Measurements from ENCODE around the gene PWWP2B. TPM values are rescaled to one million over a fixed set of nuclear protein-coding genes. Genes with fewer than 3 reads are reported as not detected.
"Not testable (repeated sequence)": the region's sequence is repeated elsewhere in the genome, so short reads cannot be mapped to it uniquely, and the experiment has no call there.

Gene PWWP2B
- total and polyA plus RNA-seq, 2 experiments from 2014 or later, result 0.66 to 5.8 TPM

DNA sequence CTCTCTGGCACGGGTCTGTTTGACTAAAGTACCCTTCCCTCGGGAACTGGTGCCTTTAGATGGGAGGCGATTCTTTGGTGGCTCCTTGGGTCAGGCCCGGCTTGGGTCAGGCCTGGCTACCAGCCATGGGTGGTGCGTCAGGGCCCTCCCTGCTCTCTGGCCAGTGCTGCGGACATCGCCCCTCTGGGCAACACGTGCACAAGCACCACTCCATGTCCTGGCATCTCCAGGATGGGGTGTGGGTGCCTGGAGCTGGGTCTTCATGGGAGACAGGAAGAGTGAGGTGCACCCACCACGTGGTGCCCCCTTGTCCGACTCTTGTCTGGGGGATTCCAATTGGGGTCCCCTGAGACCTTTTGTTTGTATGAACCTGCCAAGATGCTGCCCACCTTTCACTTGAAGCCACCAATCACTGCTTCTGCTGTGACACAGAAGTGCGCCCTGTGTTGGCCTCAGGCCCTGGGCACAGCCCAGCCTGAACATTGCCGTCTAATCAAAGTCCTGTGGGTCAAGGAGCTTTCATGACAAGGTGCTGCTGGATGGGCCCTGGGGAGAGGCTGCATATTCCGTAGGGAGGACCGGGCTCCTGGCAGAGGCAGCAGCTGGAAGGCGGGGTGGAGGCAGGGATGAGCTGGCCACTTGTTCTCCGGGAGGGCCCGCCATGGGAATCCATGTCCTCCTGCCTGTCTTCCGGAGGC is 11.1 kb upstream of the PWWP2B start:
- WGBS, 2 experiments (ENCODE audit: low coverage in 1 of 2, low lambda C conversion rate in 2 of 2, missing lambda C conversion rate in 2 of 2), result 79 to 80% methylated on average over 18 of the region's 18 CpGs
- 0 out of 2 replicates have a peak, but pooled peaks cover 4% of the 10 kb centered on the region for H3K4me1 ChIP-seq (ENCODE audit: insufficient read depth)
- H3K4me3 ChIP-seq, result no peak overlapping the region
- no peak overlapping the region for H3K9ac ChIP-seq
- no peaks in the 10 kb centered on the region for H4K20me1 ChIP-seq (ENCODE audit: insufficient read depth)
- no peak overlapping the region for H3K27ac ChIP-seq
- H3K27me3 ChIP-seq (replicated peaks; ENCODE audit: insufficient read depth), result no peaks in the 10 kb centered on the region
- peaks cover 5% of the 10 kb centered on the region; the same call in 1 of the 2 replicates for H3F3A ChIP-seq (ENCODE audit: insufficient read depth)
- no peaks in the 10 kb centered on the region for H3K9me3 ChIP-seq (ENCODE audit: low read depth)
- H3K36me3 ChIP-seq (ENCODE audit: low read depth), result no peaks in the 10 kb centered on the region
- no peak for DNase-seq
- H3K4me2 ChIP-seq (ENCODE audit: unreplicated experiment), result no peak overlapping the region
- H2AFZ ChIP-seq, result no peak overlapping the region
- TF ChIP-seq EZH2 (IDR thresholded peaks at IDR 0.05; ENCODE audit: insufficient read depth, poor library complexity, severe bottlenecking), result no peak
- TF ChIP-seq EZH2phosphoT487 (IDR thresholded peaks at IDR 0.05; ENCODE audit: insufficient read depth, low read depth), result no peak
- no peaks in the 10 kb centered on the region for H3K9me2 ChIP-seq (ENCODE audit: insufficient read depth)
- in situ Hi-C loops (cut with MboI), result no loop called here
- no peaks in the 10 kb centered on the region for H3K79me2 ChIP-seq (ENCODE audit: insufficient read depth)

DNA sequence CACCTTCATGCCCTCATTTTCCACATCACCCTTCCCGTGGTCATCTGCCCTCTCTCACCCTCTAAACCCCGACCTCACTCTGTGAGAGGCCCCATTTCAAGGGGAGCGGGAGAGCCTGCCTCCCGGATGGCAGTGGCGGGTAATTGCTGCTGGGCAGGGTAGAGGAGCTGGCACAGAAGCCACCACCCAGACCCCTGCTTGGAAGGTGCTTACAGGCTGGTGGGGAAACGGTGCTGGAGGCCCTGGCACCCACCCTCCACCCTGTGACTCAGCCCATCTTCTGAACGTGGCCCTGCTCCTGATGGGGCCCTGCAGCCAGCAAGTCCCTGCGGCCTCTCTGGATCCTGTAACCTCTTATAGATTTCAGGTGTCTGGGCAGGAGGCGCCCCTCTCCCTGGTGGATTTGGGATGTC is 10.6 kb upstream of the PWWP2B start:
- Histone ChIP-seq H3F3A (ENCODE audit: insufficient read depth) (peaks cover 5% of the 10 kb centered on the region; the same call in 1 of the 2 replicates), H3K9me2 (ENCODE audit: insufficient read depth) (no peaks in the 10 kb centered on the region), H3K4me1 (ENCODE audit: insufficient read depth) (0 out of 2 replicates have a peak, but pooled peaks cover 4% of the 10 kb centered on the region), H3K36me3 (ENCODE audit: low read depth) (no peaks in the 10 kb centered on the region), H3K27ac (no peak overlapping the region), H3K9me3 (ENCODE audit: low read depth) (no peaks in the 10 kb centered on the region), H3K4me3 (no peak overlapping the region), H3K79me2 (ENCODE audit: insufficient read depth) (no peaks in the 10 kb centered on the region), H4K20me1 (ENCODE audit: insufficient read depth) (no peaks in the 10 kb centered on the region), H3K27me3 (replicated peaks; ENCODE audit: insufficient read depth) (no peaks in the 10 kb centered on the region), H2AFZ (no peak overlapping the region), H3K9ac (no peak overlapping the region), H3K4me2 (ENCODE audit: unreplicated experiment) (no peak overlapping the region)
- TF ChIP-seq EZH2phosphoT487 (IDR thresholded peaks at IDR 0.05; ENCODE audit: insufficient read depth, low read depth), result no peak
- no peak for TF ChIP-seq EZH2 (IDR thresholded peaks at IDR 0.05; ENCODE audit: insufficient read depth, poor library complexity, severe bottlenecking)
- peak; percentile 19 for DNase-seq
- 80 to 81% methylated on average over 9 of the region's 9 CpGs for WGBS, 2 experiments (ENCODE audit: low coverage in 1 of 2, low lambda C conversion rate in 2 of 2, missing lambda C conversion rate in 2 of 2)
- in situ Hi-C loops (cut with MboI), result no loop called here

DNA sequence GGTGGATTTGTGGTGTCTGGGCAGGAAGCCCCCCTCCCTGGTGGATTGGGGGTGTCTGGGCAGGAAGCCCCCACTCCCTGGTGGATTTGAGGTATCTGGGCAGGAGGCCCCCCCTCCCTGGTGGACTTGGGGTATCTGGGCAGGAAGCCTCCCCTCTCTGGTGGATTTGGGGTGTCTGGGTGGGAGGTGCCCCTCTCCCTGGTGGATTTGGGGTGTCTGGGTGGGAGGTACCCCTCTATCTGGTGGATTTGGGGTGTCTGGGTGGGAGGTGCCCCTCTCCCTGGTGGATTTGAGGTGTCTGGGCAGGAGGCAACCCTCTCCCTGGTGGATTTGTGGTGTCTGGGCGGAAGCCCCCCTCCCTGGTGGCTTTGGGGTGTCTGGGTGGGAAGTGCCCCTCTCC is 10.1 kb upstream of the PWWP2B start:
- H2AFZ ChIP-seq; H3F3A ChIP-seq (ENCODE audit: insufficient read depth); H3K4me3 ChIP-seq; H3K27me3 ChIP-seq (replicated peaks; ENCODE audit: insufficient read depth); H3K36me3 ChIP-seq (ENCODE audit: low read depth); H3K9me3 ChIP-seq (ENCODE audit: low read depth); H3K4me1 ChIP-seq (ENCODE audit: insufficient read depth); H3K27ac ChIP-seq; DNase-seq; H4K20me1 ChIP-seq (ENCODE audit: insufficient read depth); in situ Hi-C loops (cut with MboI); H3K9ac ChIP-seq; H3K9me2 ChIP-seq (ENCODE audit: insufficient read depth); H3K79me2 ChIP-seq (ENCODE audit: insufficient read depth); H3K4me2 ChIP-seq (ENCODE audit: unreplicated experiment): not testable (repeated sequence)
- WGBS, 2 experiments (ENCODE audit: low coverage in 1 of 2, low lambda C conversion rate in 2 of 2, missing lambda C conversion rate in 2 of 2), result 100% methylated on average over 1 of the region's 1 CpG; no CpG with 5 or more reads in 1 of the 2 experiments

DNA sequence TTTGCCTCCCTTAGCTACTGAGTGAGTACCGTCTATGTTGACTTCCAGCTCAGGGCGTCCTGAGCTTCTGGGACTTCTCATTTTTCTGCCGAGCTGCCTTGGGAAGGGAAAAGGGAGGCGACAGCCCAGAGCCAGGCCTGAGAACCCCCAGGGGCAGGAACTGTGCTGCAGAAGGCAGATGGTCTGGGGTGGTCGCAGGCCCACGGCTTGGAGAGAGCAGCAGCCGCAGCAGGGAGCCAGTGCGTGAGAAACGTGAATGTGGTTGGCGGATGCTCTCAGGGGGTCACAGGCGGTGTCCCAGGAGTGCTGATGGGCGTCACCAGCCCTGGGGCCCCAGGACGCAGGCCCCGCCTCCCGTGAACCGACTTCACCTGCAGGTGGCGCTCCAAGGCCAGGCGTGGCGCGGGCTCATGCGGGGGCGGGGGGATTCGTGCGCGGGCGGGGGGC is 9.2 kb upstream of the PWWP2B start:
- TF ChIP-seq EZH2 (IDR thresholded peaks at IDR 0.05; ENCODE audit: insufficient read depth, poor library complexity, severe bottlenecking) (no peak), EZH2phosphoT487 (IDR thresholded peaks at IDR 0.05; ENCODE audit: insufficient read depth, low read depth) (no peak)

More for the DNA sequence above, 9.2 kb upstream of the PWWP2B start:
- Histone ChIP-seq H3K36me3 (ENCODE audit: low read depth) (no peaks in the 10 kb centered on the region), H3K9ac (0 out of 2 replicates have a peak overlapping the region, but pooled peaks have one; percentile 15), H3K9me3 (ENCODE audit: low read depth) (no peaks in the 10 kb centered on the region), H3K9me2 (ENCODE audit: insufficient read depth) (no peaks in the 10 kb centered on the region), H3K27ac (0 out of 2 replicates have a peak overlapping the region, but pooled peaks have one; percentile 17), H2AFZ (no peak overlapping the region), H3K4me1 (ENCODE audit: insufficient read depth) (no peaks in the 10 kb centered on the region), H3K4me2 (ENCODE audit: unreplicated experiment) (no peak overlapping the region), H3K27me3 (replicated peaks; ENCODE audit: insufficient read depth) (no peaks in the 10 kb centered on the region), H3F3A (ENCODE audit: insufficient read depth) (peaks cover 3% of the 10 kb centered on the region; the same call in 1 of the 2 replicates), H3K4me3 (no peak overlapping the region), H4K20me1 (ENCODE audit: insufficient read depth) (no peaks in the 10 kb centered on the region), H3K79me2 (ENCODE audit: insufficient read depth) (no peaks in the 10 kb centered on the region)
- in situ Hi-C loops (cut with MboI), result no loop called here
- DNase-seq, result peak; percentile 85
- 6 to 8% methylated on average over 16 to 21 of the region's 26 CpGs for WGBS, 2 experiments (ENCODE audit: low coverage in 1 of 2, low lambda C conversion rate in 2 of 2, missing lambda C conversion rate in 2 of 2)
